Activated CD8-positive, alpha-beta T cell treated with anti-CD3 and anti-CD28 coated beads for 36 hours (primary cell): ENCODE data around the gene TBL3. TPM values are rescaled to one million over a fixed set of nuclear protein-coding genes. Genes with fewer than 3 reads are reported as not detected.

Source experiments
- ATAC-seq: fragments of 200-7000 bp; cut with Tn5 transposase; one replicate; pipeline ENCODE4 v1.10.0; 2021; ENCODE audit warnings: mild to moderate bottlenecking, moderate library complexity
- CTCF ChIA-PET: fragments of 350-600 bp; sonication (Branson Sonifier 250); formaldehyde crosslinking; loops from one replicate; lab custom pipeline; 2021; ENCODE audit warnings: antibody characterized with exemption; lab: Charles Lee
- POLR2A ChIA-PET: fragments of 350-600 bp; sonication (Branson Sonifier 250); formaldehyde crosslinking; loops from one replicate; lab custom pipeline; 2021; ENCODE audit warnings: antibody characterized with exemption; lab: Charles Lee
- DNase-seq: peaks from one replicate; pipeline ENCODE4 v3.0.0-alpha.2; 2020
- H3K27ac Mint-ChIP-seq: one replicate; pipeline ENCODE4 v1.8.0; 2021; ENCODE audit warnings: mild to moderate bottlenecking, mixed read lengths
- H3K27me3 Mint-ChIP-seq: one replicate; pipeline ENCODE4 v1.8.0; 2021; ENCODE audit warnings: mixed read lengths
- H3K36me3 Mint-ChIP-seq: one replicate; pipeline ENCODE4 v1.8.0; 2021; ENCODE audit warnings: low read depth, mixed read lengths
- H3K4me1 Mint-ChIP-seq: one replicate; pipeline ENCODE4 v1.8.0; 2021; ENCODE audit warnings: low read depth, mixed read lengths
- H3K4me3 Mint-ChIP-seq: one replicate; pipeline ENCODE4 v1.8.0; 2021; ENCODE audit warnings: mild to moderate bottlenecking, moderate library complexity, mixed read lengths
- H3K9me3 Mint-ChIP-seq: one replicate; pipeline ENCODE4 v1.8.0; 2021; ENCODE audit warnings: mixed read lengths
- CTCF ChIP-seq: fragments of 200-600 bp; IDR thresholded peaks from one replicate; pipeline ENCODE4 v1.8.0; 2022; ENCODE audit warnings: antibody characterized with exemption, mild to moderate bottlenecking
- intact Hi-C: fragments of 100-400 bp; cut with micrococcal nuclease; formaldehyde crosslinking; loops from one replicate; pipeline ENCODE4 v1.10.0; 2022
- total RNA-seq, 2 experiments: library from RNA; stranded (reverse); gene quantifications; one replicate each; pipeline ENCODE4 v1.2.3, GENCODE V29; 2021

TBL3 gene
- total RNA-seq, 2 experiments from 2014 or later = 54.4 to 56.0 TPM

- H3K4me3 Mint-ChIP-seq = no peak overlapping the region
These were observed 10.2 kb downstream of the TBL3 start for GRCh38 chr16:1982013-1982433.

GRCh38 chr16:1982991-1983543 lies 11.2 kb downstream of the TBL3 start:
- intact Hi-C loops = no loop called here
- Mint-ChIP-seq H3K27ac (no peak overlapping the region), H3K4me3 (peak overlapping the region; percentile 89), H3K27me3 (peaks cover 32% of the 10 kb centered on the region), H3K36me3 (peaks cover 22% of the 10 kb centered on the region), H3K9me3 (no peaks in the 10 kb centered on the region), H3K4me1 (peaks cover 20% of the 10 kb centered on the region)
- ChIA-PET CTCF (interaction anchor here (0.7 to 2.0 kb wide), 4 partner anchors 11 to 158 kb away, joined by 3 to 8 read pairs (median 4); partner anchors contain the start of gene TBL3), POLR2A (interaction anchor here (0.6 to 29.2 kb wide), 8 partner anchors 10 to 537 kb away, joined by 3 to 505 read pairs (median 6); partner anchors contain the start of genes AMDHD2, NDUFB10, RNF151 and RPS2)
- TF ChIP-seq CTCF = no peak
- ATAC-seq (no peak), DNase-seq (no peak)

More at GRCh38 chr16:1982013-1982433, 10.2 kb downstream of the TBL3 start:
- no peak for TF ChIP-seq CTCF
- H3K27me3 Mint-ChIP-seq = peaks cover 29% of the 10 kb centered on the region
- ChIA-PET POLR2A (interaction anchor here (1.1 to 29.2 kb wide), 9 partner anchors 8 to 173 kb away, joined by 3 to 505 read pairs (median 8); partner anchors contain the start of genes NDUFB10, RNF151, RPS2 and SYNGR3), CTCF (interaction anchor here (1.0 kb wide), 1 partner anchor 10 kb away, joined by 3 read pairs; the partner anchor contains the start of gene TBL3)
- peaks cover 30% of the 10 kb centered on the region for H3K36me3 Mint-ChIP-seq
- H3K27ac Mint-ChIP-seq = no peak overlapping the region
- H3K9me3 Mint-ChIP-seq = no peaks in the 10 kb centered on the region
- ATAC-seq = no peak
- no peak for DNase-seq
- intact Hi-C loops = no loop called here
- peaks cover 20% of the 10 kb centered on the region for H3K4me1 Mint-ChIP-seq

- Mint-ChIP-seq H3K27ac (peak within 1 kb of the TSS; percentile 30), H3K4me1 (peaks cover 20% of the 10 kb centered on the region), H3K9me3 (no peaks in the 10 kb centered on the region), H3K27me3 (peaks cover 36% of the 10 kb centered on the region), H3K36me3 (peaks cover 18% of the 10 kb centered on the region), H3K4me3 (peak within 1 kb of the TSS; percentile 89)
- CTCF ChIA-PET = interaction anchor here (1.4 to 2.4 kb wide), 3 partner anchors 19 to 157 kb away, joined by 4 to 9 read pairs (median 8); partner anchors contain the start of gene RPS2
- peak; percentile 22 for TF ChIP-seq CTCF
- ATAC-seq (peak; percentile 92), DNase-seq (peak; percentile 82)
- POLR2A ChIA-PET = interaction anchor here (0.8 to 29.2 kb wide), 10 partner anchors 8 to 222 kb away, joined by 3 to 505 read pairs (median 5); partner anchors contain the start of genes NDUFB10, RNF151, RPS2 and TBL3
- intact Hi-C loops = no loop called here
These were observed 11.9 kb downstream of the TBL3 start, which contains the start of gene GFER for GRCh38 chr16:1983544-1984346. Gene GFER, plus strand, starts transcription at chr16:1984193. Its CDS starts 26 bp downstream, at chr16:1984219.

- Mint-ChIP-seq H3K9me3 (no peaks in the 10 kb centered on the region), H3K4me1 (peaks cover 19% of the 10 kb centered on the region), H3K4me3 (peak overlapping the region; percentile 89), H3K36me3 (peaks cover 16% of the 10 kb centered on the region), H3K27me3 (peaks cover 44% of the 10 kb centered on the region), H3K27ac (peak overlapping the region; percentile 30)
- intact Hi-C loops = no loop called here
- no peak for TF ChIP-seq CTCF
- ChIA-PET CTCF (interaction anchor here (1.0 to 2.4 kb wide), 4 partner anchors 19 to 156 kb away, joined by 3 to 9 read pairs (median 6); partner anchors contain the start of gene RPS2), POLR2A (interaction anchor here (0.8 to 29.2 kb wide), 7 partner anchors 9 to 221 kb away, joined by 3 to 505 read pairs (median 4); partner anchors contain the start of genes NDUFB10, RNF151, RPS2 and TBL3)
- DNase-seq (no peak), ATAC-seq (peak; percentile 10)
These were observed 12.7 kb downstream of the TBL3 start for GRCh38 chr16:1984347-1985225.
